Thoracic aorta (tissue), 2 donors: ENCODE results near the gene KCNB1. TPM values are rescaled to one million over a fixed set of nuclear protein-coding genes. Genes with fewer than 3 reads are reported as not detected.
"Not testable (repeated sequence)": the region's sequence is repeated elsewhere in the genome, so short reads cannot be mapped to it uniquely, and the experiment has no call there.

ENCODE experiments used
- ATAC-seq: fragments of 150-250 bp; one replicate; pipeline ENCODE4 v1.8.0; 2017; ENCODE audit warnings: low read depth; ENCODE audit not compliant: insufficient number of reproducible peaks, low FRiP score
- DNase-seq: peaks from one replicate; pipeline ENCODE4 v3.0.0-alpha.2; 2020; ENCODE audit warnings: low spot score
- H3K27ac ChIP-seq, 2 donors: fragments of 200-600 bp; sonication (generic); 1 replicate in 1 of 2; 2 replicates in 1 of 2; pipeline ENCODE4 v1.5.1; 2016; ENCODE audit warnings: mild to moderate bottlenecking in 2 of 2, moderate library complexity in 2 of 2
- H3K27me3 ChIP-seq: fragments of 200-600 bp; sonication (generic); replicated peaks from 2 replicates; pipeline ENCODE4 v1.6.0; 2016; ENCODE audit warnings: mild to moderate bottlenecking; ENCODE audit not compliant: insufficient read depth
- H3K36me3 ChIP-seq: fragments of 200-600 bp; sonication (generic); one replicate; pipeline ENCODE4 v1.5.1; 2016
- H3K4me1 ChIP-seq, 2 donors: fragments of 200-600 bp; sonication (generic); 1 replicate in 1 of 2; 2 replicates in 1 of 2; pipeline versions ENCODE4 v1.5.1 to v1.6.0; 2016; ENCODE audit warnings: low read depth in 2 of 2, mild to moderate bottlenecking in 1 of 2; ENCODE audit not compliant: control insufficient read depth in 1 of 2
- H3K4me3 ChIP-seq: fragments of 200-600 bp; sonication (generic); 2 replicates; pipeline ENCODE4 v1.5.1; 2016; ENCODE audit warnings: mild to moderate bottlenecking
- H3K9me3 ChIP-seq: fragments of 200-600 bp; sonication (generic); 2 replicates; pipeline ENCODE4 v1.5.1; 2016
- total RNA-seq, 2 donors: library from RNA; depleted of rRNA; stranded (reverse); fragments of >200 nt; gene quantifications; one replicate each; pipeline versions ENCODE4 v1.1.0 to v1.2.3, GENCODE V29; 2016
- TF ChIP-seq, protein P1 (sequence below): fragments of 200-600 bp; sonication (generic); IDR thresholded peaks from one replicate; pipeline ENCODE4 v1.5.1; 2019; ENCODE audit warnings: antibody characterized with exemption

Gene KCNB1
- total RNA-seq, 2 donors from 2014 or later = 1.4 to 2.3 TPM

DNA sequence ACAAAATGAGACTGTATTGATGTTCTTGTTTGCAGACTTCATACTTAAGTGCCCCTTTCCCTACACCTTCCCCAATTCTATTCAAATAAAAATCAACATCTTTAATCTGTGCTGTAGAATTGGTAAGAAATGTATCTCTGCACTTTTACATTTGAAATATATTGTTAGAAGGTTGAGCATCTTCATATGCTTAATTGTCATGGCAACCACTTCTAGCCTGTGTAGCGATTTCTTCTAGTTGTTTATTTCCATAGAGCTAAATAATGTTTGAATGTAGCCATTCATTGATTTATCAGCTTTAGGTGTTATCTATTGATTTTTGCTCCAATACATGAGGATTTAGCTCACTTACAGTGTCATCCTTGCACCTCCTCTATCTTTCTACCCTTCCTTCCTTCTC is 166.9 kb downstream of the KCNB1 start:
- DNase-seq (no peak), ATAC-seq (no peak)
- peaks cover 10 to 17% of the 10 kb centered on the region in 2 donors for H3K4me1 ChIP-seq
- TF ChIP-seq, protein P1, sequence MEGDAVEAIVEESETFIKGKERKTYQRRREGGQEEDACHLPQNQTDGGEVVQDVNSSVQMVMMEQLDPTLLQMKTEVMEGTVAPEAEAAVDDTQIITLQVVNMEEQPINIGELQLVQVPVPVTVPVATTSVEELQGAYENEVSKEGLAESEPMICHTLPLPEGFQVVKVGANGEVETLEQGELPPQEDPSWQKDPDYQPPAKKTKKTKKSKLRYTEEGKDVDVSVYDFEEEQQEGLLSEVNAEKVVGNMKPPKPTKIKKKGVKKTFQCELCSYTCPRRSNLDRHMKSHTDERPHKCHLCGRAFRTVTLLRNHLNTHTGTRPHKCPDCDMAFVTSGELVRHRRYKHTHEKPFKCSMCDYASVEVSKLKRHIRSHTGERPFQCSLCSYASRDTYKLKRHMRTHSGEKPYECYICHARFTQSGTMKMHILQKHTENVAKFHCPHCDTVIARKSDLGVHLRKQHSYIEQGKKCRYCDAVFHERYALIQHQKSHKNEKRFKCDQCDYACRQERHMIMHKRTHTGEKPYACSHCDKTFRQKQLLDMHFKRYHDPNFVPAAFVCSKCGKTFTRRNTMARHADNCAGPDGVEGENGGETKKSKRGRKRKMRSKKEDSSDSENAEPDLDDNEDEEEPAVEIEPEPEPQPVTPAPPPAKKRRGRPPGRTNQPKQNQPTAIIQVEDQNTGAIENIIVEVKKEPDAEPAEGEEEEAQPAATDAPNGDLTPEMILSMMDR = no peak
- no peaks in the 10 kb centered on the region for H3K36me3 ChIP-seq
- no peak overlapping the region for H3K27ac ChIP-seq
- H3K27me3 ChIP-seq = peaks cover 7% of the 10 kb centered on the region
- H3K9me3 ChIP-seq = no peaks in the 10 kb centered on the region
- no peak overlapping the region for H3K4me3 ChIP-seq

DNA sequence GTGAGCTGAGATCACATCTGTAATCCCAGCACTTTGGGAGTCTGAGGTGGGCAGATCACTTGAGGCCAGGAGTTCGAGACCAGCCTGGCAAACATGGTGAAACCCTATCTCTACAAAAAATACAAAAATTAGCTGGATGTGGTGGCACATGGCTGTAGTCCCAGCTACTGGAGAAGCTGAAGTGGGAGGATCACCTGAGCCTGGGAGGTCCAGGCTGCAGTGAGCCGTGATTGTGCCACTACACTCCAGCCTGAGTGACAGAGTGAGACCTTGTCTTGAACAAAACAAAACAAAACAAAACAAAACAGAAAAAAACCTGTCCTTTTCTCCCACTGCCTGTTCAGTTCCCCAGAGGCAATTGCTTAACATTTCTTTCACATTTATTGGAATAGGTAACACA is 168.4 kb downstream of the KCNB1 start:
- H3K36me3 ChIP-seq, ATAC-seq: not testable (repeated sequence)

More for the DNA sequence above, 168.4 kb downstream of the KCNB1 start:
- not testable (repeated sequence) for H3K27me3 ChIP-seq, H3K9me3 ChIP-seq, DNase-seq, H3K27ac ChIP-seq, H3K4me3 ChIP-seq
- H3K4me1 ChIP-seq = peaks cover 10 to 13% of the 10 kb centered on the region in 2 donors

Other genes starting within 250 kb of the KCNB1 start
- 10 to 100 TPM; 65.3 to 74.7 TPM for gene ZNFX1, start 204.6 kb downstream of the KCNB1 start, total RNA-seq
- 100 to 1,000 TPM; 397 to 465 TPM for gene PTGIS, start 85.5 kb upstream of the KCNB1 start, total RNA-seq
- gene B4GALT5, start 231.2 kb upstream of the KCNB1 start, total RNA-seq = 10 to 100 TPM; 15.7 to 45.3 TPM